BJ (cell line): ENCODE data around the gene NOTCH1. TPM values are rescaled to one million over a fixed set of nuclear protein-coding genes. Genes with fewer than 3 reads are reported as not detected.

Experiments used
- CTCF ChIA-PET: fragments of 350-600 bp; formaldehyde crosslinking; extraction: SDS; loops from one replicate; lab custom pipeline; 2021; ENCODE audit warnings: antibody characterized with exemption, inconsistent platforms; lab: Yijun Ruan, JAX
- POLR2A ChIA-PET: fragments of 300-600 bp; sonication (Branson Sonifier 250); formaldehyde crosslinking; extraction: SDS; loops from one replicate; lab custom pipeline; 2021; ENCODE audit warnings: antibody characterized with exemption; lab: Charles Lee
- DNase-seq: peaks from one replicate; pipeline ENCODE4 v3.0.0-alpha.2; 2011; ENCODE audit warnings: low read depth
- H3K27me3 ChIP-seq: 2 replicates; pipeline ENCODE4 v1.6.0; 2011; ENCODE audit warnings: low read length; ENCODE audit not compliant: control insufficient read depth, insufficient read depth
- H3K36me3 ChIP-seq: 2 replicates; pipeline ENCODE4 v1.5.1; 2011; ENCODE audit warnings: low read length; ENCODE audit not compliant: control insufficient read depth, insufficient read depth
- H3K4me3 ChIP-seq: 2 replicates; pipeline ENCODE4 v1.5.1; 2011; ENCODE audit warnings: low read depth, mild to moderate bottlenecking, control low read depth, low read length
- polyA plus RNA-seq: library from polyadenylated mRNA; depleted of rRNA; stranded (reverse); fragments of >200 nt; gene quantifications from 2 replicates; pipeline ENCODE4 v1.2.3, GENCODE V29; 2011; rRNA removed
- small RNA-seq: library from RNA; depleted of rRNA; stranded (forward); fragments of <200 nt; gene quantifications from one replicate; pipeline ENCODE3, GENCODE V24; 2012; ENCODE audit warnings: low replicate concordance, low read depth; ENCODE audit not compliant: insufficient read length
- TF ChIP-seq, protein P1 (sequence below): IDR thresholded peaks from 2 replicates; pipeline ENCODE4 v1.5.1; 2011; ENCODE audit warnings: low read depth, mild to moderate bottlenecking, control low read depth, inconsistent platforms, low read length, moderate library complexity; ENCODE audit not compliant: insufficient read depth

NOTCH1 gene
- polyA plus RNA-seq, 1 experiment: 1.3 TPM

GRCh38 chr9:136451221-136451877, 94.5 kb downstream of the NOTCH1 start:
- H3K36me3 ChIP-seq: peaks cover 55% of the 10 kb centered on the region
- DNase-seq: no peak
- no peak overlapping the region for H3K4me3 ChIP-seq
- no peaks in the 10 kb centered on the region for H3K27me3 ChIP-seq
- CTCF ChIA-PET: no interaction called here
- POLR2A ChIA-PET: no interaction called here
- TF ChIP-seq, protein P1, sequence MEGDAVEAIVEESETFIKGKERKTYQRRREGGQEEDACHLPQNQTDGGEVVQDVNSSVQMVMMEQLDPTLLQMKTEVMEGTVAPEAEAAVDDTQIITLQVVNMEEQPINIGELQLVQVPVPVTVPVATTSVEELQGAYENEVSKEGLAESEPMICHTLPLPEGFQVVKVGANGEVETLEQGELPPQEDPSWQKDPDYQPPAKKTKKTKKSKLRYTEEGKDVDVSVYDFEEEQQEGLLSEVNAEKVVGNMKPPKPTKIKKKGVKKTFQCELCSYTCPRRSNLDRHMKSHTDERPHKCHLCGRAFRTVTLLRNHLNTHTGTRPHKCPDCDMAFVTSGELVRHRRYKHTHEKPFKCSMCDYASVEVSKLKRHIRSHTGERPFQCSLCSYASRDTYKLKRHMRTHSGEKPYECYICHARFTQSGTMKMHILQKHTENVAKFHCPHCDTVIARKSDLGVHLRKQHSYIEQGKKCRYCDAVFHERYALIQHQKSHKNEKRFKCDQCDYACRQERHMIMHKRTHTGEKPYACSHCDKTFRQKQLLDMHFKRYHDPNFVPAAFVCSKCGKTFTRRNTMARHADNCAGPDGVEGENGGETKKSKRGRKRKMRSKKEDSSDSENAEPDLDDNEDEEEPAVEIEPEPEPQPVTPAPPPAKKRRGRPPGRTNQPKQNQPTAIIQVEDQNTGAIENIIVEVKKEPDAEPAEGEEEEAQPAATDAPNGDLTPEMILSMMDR: 0 out of 2 replicates have a peak, but pooled peaks have one; percentile 4

DNA sequence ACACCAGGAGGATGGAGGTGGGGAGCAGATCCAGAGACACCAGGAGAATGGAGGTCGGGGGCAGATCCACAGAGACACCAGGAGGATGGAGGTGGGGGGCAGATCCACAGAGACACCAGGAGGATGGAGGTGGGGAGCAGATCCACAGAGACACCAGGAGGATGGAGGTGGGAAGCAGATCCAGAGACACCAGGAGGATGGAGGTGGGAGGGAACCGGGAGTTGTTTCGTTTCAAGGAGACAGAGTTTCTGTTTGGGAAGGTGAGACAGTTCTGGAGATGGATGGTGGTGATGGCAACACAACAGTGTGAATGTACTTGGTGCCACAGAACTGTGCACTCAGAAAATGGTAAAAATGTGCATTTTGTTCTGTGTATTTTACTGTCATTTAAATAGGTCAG, 97.2 kb downstream of the NOTCH1 start:
- Histone ChIP-seq H3K27me3 (no peaks in the 10 kb centered on the region), H3K4me3 (no peak overlapping the region), H3K36me3 (peaks cover 50% of the 10 kb centered on the region)
- ChIA-PET CTCF (interaction anchor here (1.6 kb wide), 1 partner anchor 8 kb away, joined by 3 read pairs; no protein-coding TSS in a partner anchor), POLR2A (no interaction called here)
- no peak for DNase-seq
- TF ChIP-seq, protein P1: no peak

GRCh38 chr9:136447173-136447778, 98.6 kb downstream of the NOTCH1 start:
- no peak for DNase-seq
- POLR2A ChIA-PET: no interaction called here
- peaks cover 58% of the 10 kb centered on the region for H3K36me3 ChIP-seq
- TF ChIP-seq, protein P1: no peak
- CTCF ChIA-PET: interaction anchor here (1.2 kb wide), 1 partner anchor 39 kb away, joined by 3 read pairs; no protein-coding TSS in a partner anchor
- H3K4me3 ChIP-seq: no peak overlapping the region
- H3K27me3 ChIP-seq: no peaks in the 10 kb centered on the region

DNA sequence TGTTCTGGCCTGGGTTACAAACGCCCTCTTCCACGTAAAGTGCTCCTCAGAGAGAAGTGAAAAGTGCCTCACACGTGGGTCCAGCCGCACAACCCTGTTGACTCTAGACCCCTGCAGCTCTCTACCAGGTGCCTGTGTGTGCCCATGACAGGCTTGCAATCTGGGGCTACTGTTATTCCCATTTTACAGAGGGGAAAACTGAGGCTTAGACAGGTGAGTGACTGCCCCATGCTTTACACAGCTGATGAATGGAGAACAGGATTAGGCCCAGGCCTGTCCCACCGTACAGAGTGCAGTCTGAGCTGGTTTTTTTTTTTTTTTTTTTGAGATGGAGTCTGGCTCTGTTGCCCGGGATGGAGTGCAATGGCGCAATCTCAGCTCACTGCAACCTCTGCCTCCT, 100.0 kb downstream of the NOTCH1 start:
- TF ChIP-seq, protein P1: no peak
- no peak for DNase-seq
- H3K27me3 ChIP-seq: no peaks in the 10 kb centered on the region
- ChIA-PET POLR2A (interaction anchor here (0.7 kb wide), 1 partner anchor 12 kb away, joined by 3 read pairs; no protein-coding TSS in a partner anchor), CTCF (interaction anchor here (1.1 kb wide), 1 partner anchor 12 kb away, joined by 3 read pairs; no protein-coding TSS in a partner anchor)
- peaks cover 66% of the 10 kb centered on the region for H3K36me3 ChIP-seq
- H3K4me3 ChIP-seq: no peak overlapping the region

Small RNA genes lying within 50 kb of the gene (small RNA-seq; reads per million reads assigned to genes)
- gene MIR4673 (not detected), gene MIR4674 (not detected)

Other genes with a start within 250 kb of the NOTCH1 start
- gene CCDC187, start 242.0 kb downstream of the NOTCH1 start, polyA plus RNA-seq: not detected in 2 replicates
- gene GPSM1, start 218.5 kb downstream of the NOTCH1 start, polyA plus RNA-seq: 19.2 and 33.1 TPM in 2 replicates
- 7.2 and 8.5 TPM in 2 replicates for gene DNLZ, start 182.3 kb downstream of the NOTCH1 start, polyA plus RNA-seq
- gene CARD9, start 172.4 kb downstream of the NOTCH1 start, polyA plus RNA-seq: 12.9 and 21.3 TPM in 2 replicates
- 1.6 and 1.7 TPM in 2 replicates for gene SNAPC4, start 145.9 kb downstream of the NOTCH1 start, polyA plus RNA-seq
- 25.1 and 28.0 TPM in 2 replicates for gene ENTR1, start 135.4 kb downstream of the NOTCH1 start, polyA plus RNA-seq
- gene PMPCA, start 135.4 kb downstream of the NOTCH1 start, polyA plus RNA-seq: 43.9 and 61.6 TPM in 2 replicates
- gene INPP5E, start 106.2 kb downstream of the NOTCH1 start, polyA plus RNA-seq: 3.7 and 5.6 TPM in 2 replicates
- gene SEC16A, start 63.0 kb downstream of the NOTCH1 start, polyA plus RNA-seq: 15.5 and 24.4 TPM in 2 replicates
- gene EGFL7, start 116.9 kb upstream of the NOTCH1 start, polyA plus RNA-seq: 13.8 and 26.9 TPM in 2 replicates
- 48.3 and 68.3 TPM in 2 replicates for gene AGPAT2, start 141.4 kb upstream of the NOTCH1 start, polyA plus RNA-seq
- 0.17 and 0.42 TPM in 2 replicates for gene DIPK1B, start 166.5 kb upstream of the NOTCH1 start, polyA plus RNA-seq
- gene LCN10, start 196.9 kb upstream of the NOTCH1 start, polyA plus RNA-seq: not detected in 2 replicates
- gene LCN6, start 202.5 kb upstream of the NOTCH1 start, polyA plus RNA-seq: not detected in 2 replicates
- gene LCN8, start 212.2 kb upstream of the NOTCH1 start, polyA plus RNA-seq: not detected in 2 replicates
- gene LCN15, start 218.5 kb upstream of the NOTCH1 start, polyA plus RNA-seq: not detected in 2 replicates
- 51.5 and 62.5 TPM in 2 replicates for gene TMEM141, start 245.3 kb upstream of the NOTCH1 start, polyA plus RNA-seq